NCI-H2081 (cell line): ENCODE data around the gene HLA-DMB.

Experiments used
- DNase-seq, 2 experiments: peaks; one replicate each; lab custom pipeline; 2025; lab: John Stamatoyannopoulos, UW

The HLA-DMB gene

DNA sequence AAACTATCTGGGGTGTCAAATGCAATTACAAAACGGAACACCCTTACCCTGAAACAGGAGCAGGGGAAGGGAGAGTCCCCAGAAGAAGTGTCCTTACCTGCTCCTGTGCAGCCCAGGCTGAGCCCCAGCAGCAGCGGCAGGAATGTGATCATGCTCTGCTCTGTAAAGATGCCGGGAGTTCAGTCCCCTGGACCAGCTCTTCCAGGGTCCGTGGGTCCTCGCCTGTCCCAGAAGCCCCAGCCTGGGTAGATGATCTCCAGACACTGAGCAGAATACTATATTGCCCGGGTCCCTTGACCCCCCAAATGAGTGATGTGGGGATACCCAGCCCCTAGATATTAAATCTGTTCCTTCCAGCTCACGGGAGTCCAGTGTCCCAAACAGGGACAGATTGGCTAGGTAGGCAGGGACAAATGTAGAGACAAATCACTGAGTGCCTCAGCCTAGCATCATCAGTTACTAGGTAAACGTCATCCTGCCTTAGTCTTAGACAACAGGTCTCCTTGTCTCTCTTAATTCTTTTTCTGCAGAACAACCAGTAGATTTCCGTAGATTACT, at the start of gene HLA-DMB:
HLA-DMB (minus strand) TSS at position 373 of the 558 bp plus-strand sequence; CDS start at position 152, 221 bp downstream.
- DNase-seq: peak; percentile 45 to 55

DNA sequence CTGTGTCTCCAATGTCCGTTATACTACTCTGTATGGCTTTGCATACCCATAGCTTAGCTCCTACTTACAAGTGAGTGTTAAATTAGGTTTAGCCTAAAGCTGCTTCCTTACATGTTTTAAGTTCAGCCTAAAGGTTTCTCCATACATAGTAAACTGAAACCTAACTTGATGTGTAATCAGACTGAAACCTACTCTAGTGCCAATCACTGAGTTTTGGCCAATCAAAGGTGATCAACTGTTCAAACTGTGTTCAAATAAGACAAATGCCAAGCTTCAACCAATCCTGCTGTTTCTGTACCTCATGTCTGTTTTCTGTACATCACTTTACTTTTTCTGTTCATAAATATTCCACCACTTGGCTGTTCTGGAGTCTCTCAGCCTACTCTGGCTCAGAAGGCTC, 48.5 kb upstream of the HLA-DMB start:
- DNase-seq: no peak

DNA sequence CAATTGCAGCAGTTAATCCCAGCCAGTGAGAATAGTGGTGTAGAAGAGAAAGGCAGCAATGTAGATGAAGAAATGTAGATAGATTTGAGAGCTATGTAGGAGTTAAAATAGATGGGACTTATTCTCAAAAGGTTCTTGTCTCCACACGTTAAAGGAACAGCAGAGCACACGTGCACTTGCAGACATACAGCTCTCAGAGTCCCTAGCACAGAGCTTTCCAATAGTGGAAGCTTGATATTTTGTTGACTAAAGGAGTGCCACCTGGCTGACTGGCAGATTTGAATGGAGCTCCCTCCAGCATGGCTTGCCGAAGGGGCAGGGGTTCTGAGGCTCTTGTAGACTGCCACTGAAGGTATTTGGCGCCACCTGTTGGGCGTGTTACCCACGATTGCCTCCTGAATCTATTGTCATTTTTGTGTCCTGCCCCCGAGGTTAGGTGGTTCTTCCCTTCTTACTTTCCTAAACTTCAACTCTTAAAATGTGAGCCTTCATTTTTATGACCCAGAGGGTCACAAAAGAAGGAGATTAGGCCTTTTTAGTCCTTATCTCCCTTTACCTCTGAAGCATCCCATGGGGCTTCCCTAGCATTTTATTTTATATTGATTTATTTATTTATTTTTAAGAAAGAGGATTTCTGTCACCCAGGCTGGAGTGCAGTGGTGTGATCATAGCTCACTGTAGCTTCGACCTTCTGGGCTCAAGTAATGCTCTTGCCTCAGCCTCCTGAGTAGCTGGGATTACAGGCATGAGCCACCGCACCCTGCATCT, 44.0 kb upstream of the HLA-DMB start:
- DNase-seq: peak; percentile 93

DNA sequence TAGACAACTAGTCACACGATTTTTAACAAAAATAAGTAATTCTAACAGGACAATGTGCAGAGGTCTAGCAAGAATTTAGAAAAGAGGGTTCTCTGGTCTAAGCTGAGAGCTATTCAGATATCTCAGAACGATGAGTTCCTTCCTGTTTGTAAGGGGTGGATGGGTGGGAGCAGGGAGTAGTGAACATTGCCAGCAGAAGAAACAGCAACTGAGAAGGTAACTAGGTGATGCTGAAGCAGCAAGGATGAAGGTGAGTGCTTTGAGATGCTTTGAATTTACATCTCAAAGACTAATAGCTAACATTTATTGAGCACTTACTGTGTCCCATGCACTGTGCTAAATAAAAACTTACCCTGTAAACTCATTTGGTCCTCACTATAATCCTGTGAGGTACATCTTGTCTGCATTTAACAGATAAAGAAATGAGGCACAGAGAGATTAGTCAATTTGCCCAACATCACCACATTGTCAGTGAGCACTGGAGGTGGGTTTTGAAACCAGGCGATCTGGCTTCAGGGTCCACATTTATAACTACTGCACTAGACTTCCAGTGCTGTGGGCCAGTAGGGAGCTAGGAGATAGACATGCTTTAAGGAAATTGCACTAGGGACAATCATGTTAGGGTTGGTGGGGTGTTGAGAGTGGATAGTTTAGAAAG, 43.3 kb upstream of the HLA-DMB start:
- DNase-seq: no peak

DNA sequence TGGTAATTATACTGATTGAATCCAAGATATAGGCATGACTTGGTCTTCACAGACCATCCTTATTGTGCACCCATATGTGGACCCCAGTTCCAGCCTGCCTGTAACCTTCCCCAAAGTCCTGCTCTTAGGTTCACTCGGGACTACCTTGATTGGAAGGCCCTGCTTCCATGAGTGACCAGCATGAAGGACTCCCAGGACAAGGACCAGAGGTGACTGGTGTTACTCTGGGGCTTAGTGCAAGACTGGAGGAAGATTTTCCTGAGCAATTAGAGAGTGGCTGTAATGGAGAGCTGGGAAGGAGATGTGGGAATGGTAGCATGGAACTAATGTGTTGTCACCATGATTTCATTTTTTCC, 42.6 kb upstream of the HLA-DMB start:
- no peak for DNase-seq

DNA sequence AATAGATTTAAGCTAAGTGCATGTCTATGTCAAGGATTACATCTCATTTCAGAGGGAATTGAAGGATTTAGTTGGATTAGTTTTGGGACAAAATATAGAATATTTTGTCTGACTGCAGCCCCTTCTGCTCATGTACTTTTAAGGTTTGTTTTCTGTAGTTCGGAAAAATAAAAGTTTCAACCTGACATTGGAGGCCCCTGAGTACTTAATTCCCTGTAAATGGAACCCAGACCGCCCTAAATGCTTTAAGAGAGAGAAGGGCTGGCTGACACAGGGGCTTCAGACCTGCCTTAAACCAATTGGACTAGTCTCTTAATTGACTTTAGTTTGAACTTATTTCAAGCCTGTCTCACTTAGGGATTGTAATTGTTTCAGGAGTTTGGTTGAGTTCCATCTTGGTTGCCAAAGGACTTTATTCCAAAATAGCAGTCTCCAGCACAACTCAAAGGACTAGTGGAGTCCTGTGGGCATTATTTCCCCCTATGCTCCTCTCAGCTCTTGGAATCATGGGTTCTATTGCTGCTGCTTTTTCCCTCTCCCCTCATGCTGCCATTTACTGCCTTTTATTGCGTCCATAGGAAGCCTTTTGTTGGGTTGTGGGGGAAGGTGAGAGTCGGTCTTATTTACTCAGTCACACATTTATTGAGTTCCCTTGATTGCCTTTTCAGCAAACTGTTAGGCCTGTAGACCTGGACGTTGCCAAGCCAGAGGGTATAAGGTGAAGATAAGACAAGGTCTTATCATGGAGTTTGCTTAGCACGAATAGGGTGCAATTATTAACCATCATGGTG, 42.1 kb upstream of the HLA-DMB start:
- peak in 1 of 2 experiments; percentile 9 for DNase-seq

DNA sequence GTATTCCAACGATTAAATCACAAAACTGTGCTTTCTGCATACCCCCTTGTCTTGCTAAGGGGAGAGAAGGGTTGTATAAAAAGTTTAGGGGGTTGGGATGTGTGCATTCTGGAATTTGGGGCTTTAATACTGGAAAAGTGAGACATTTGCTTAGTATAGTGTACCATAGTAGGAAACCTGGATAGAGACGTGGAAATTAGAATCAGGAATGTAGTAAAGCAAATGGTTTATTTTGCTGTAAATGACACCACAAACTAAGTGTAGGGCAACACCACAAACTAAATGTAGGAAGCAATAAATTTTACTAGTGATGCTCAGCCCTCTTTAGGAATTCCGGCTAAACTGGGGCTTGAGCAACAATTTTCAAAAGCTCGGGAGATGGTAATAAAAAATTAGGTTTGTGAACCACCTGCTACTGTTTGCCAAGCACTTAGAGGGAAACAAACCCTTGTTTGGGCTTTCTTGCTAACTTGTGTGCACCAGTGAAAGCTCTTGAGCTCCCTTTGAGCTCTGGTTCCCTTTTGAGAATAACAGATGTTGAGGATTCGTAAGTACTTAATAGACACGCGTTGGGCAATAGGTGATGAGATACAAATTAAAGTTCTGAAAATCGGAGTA, 41.4 kb upstream of the HLA-DMB start:
- DNase-seq: peak in 1 of 2 experiments; percentile 44

DNA sequence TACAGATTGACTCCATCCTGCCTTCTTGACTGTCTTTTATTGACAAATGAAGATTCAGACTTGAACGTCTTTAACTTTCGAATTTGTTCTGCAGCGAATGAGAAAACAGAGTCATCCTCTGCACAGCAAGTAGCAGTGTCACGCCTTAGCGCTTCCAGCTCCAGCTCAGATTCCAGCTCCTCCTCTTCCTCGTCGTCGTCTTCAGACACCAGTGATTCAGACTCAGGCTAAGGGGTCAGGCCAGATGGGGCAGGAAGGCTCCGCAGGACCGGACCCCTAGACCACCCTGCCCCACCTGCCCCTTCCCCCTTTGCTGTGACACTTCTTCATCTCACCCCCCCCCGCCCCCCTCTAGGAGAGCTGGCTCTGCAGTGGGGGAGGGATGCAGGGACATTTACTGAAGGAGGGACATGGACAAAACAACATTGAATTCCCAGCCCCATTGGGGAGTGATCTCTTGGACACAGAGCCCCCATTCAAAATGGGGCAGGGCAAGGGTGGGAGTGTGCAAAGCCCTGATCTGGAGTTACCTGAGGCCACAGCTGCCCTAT, 39.7 kb upstream of the HLA-DMB start:
- no peak for DNase-seq

DNA sequence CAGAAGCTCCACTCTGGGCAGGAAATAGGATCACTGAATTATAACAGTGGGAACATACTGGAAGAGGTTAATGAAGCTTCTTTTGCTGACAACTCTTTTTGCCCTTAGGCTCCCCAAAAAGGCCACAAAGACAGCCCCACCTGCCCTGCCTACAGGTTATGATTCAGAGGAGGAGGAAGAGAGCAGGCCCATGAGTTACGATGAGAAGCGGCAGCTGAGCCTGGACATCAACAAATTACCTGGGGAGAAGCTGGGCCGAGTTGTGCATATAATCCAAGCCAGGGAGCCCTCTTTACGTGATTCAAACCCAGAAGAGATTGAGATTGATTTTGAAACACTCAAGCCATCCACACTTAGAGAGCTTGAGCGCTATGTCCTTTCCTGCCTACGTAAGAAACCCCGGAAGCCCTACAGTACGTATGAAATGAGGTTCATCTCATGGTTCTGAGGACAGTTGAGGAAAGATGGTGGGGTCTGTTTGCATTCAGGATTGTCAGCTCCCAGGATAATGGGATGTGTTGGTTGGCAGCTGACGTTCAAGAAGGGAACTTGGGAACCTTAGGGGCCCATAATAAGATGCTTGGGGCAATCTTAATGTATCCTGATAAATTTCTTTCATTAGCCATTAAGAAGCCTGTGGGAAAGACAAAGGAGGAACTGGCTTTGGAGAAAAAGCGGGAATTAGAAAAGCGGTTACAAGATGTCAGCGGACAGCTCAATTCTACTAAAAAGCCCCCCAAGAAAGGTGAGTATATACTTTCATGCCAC, 39.1 kb upstream of the HLA-DMB start:
- no peak for DNase-seq

DNA sequence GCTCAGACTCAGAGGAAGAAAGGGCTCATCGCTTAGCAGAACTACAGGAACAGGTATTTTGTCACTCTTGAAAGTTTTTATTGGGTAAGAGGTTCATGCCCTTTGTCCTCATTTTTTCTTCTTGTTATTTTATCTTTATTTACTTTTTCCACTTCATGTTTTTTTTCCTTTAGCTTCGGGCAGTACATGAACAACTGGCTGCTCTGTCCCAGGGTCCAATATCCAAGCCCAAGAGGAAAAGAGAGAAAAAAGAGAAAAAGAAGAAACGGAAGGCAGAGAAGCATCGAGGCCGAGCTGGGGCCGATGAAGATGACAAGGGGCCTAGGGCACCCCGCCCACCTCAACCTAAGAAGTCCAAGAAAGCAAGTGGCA, 37.1 kb upstream of the HLA-DMB start:
- DNase-seq: no peak

DNA sequence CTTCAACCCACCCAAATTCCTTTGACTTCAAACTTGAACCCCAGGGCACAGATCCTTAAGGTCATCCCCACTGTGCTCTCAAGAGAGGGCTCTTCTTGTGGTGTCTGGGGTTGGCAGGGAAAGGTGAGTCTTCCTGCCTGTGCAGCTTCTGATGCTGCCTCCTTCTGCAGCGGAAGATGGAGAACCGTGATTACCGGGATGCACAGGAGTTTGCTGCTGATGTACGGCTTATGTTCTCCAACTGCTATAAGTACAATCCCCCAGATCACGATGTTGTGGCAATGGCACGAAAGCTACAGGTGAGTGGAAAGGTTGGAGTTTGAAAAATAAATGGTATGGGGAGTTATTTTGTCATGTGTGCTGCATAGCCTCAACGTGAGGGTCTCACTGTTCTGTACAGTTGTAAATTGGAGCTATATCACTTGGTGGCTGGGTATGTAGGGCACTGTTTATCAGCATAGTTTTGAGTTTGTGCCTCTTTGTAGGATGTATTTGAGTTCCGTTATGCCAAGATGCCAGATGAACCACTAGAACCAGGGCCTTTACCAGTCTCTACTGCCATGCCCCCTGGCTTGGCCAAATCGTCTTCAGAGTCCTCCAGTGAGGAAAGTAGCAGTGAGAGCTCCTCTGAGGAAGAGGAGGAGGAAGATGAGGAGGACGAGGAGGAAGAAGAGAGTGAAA, 36.6 kb upstream of the HLA-DMB start:
- DNase-seq: no peak

DNA sequence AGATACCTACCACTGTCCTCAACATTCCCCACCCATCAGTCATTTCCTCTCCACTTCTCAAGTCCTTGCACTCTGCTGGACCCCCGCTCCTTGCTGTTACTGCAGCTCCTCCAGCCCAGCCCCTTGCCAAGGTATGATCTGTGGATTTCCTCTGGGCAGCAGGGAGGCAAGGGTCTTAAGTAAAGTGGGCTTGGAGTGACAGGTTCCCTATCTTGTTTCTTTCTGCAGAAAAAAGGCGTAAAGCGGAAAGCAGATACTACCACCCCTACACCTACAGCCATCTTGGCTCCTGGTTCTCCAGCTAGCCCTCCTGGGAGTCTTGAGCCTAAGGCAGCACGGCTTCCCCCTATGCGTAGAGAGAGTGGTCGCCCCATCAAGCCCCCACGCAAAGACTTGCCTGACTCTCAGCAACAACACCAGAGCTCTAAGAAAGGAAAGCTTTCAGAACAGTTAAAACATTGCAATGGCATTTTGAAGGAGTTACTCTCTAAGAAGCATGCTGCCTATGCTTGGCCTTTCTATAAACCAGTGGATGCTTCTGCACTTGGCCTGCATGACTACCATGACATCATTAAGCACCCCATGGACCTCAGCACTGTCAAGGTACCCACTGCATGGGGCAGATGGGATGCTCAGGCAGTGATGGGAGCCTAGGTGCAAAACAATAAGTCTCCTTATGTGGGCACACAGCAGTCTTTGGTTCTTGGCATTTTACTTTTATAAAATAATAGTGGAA, 35.7 kb upstream of the HLA-DMB start:
- DNase-seq: no peak

DNA sequence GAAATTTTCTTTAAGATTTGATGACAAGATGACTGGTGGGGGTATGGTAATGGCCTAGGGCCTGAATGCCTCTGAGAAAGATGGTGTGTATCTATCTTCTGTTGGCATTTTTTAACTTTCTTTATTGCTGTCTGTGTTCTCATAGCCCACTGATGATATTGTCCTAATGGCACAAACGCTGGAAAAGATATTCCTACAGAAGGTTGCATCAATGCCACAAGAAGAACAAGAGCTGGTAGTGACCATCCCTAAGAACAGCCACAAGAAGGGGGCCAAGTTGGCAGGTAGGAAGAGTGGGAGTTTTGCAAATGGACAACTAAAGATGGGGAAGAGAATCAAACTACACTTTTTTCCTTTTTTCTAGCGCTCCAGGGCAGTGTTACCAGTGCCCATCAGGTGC, 35.1 kb upstream of the HLA-DMB start:
- DNase-seq: no peak

DNA sequence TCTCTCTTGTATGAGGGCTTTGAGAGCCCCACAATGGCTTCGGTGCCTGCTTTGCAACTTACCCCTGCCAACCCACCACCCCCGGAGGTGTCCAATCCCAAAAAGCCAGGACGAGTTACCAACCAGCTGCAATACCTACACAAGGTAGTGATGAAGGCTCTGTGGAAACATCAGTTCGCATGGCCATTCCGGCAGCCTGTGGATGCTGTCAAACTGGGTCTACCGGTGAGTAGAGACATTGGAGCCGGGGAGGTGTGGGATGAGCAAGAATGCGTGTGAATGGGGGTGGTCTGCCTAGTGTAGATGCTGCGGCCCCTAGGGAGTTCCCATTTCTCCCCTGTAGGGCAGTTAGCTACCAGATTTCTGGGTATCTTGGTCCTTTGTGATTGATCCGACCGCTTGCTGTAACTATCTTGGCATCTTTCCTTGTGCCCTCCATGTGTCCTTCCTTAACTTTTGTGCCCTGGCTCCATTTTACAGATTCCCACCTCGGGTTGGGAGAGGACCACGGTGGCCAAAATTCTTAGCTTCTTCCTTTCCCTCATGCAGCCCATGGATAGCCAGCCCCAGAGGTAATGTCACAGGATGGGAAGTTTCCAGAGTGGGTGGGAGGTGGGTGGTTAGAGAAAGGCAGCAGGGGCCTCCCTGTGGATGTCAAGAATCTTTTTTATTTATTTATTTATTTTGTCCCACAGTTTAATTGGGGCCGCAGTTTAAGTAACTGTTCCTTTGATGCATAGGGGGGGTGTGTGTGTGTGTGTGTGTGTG, 33.9 kb upstream of the HLA-DMB start:
- no peak for DNase-seq

DNA sequence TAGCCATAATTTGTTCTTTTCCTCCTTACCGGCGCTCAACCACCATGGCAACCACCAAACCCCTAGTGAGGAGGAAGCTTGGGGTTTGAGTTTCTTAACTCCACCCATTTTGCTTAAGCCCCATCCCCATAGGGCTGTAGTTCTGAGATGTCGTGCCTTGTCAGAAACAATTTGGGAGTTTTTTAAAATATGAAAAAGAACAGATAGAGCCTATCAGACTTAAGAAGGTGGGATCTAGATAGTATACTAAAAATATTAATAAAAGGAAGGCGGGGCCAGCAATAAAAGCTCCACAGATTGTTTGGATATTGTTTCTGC, 33.1 kb upstream of the HLA-DMB start:
- DNase-seq: peak in 1 of 2 experiments; percentile 5

DNA sequence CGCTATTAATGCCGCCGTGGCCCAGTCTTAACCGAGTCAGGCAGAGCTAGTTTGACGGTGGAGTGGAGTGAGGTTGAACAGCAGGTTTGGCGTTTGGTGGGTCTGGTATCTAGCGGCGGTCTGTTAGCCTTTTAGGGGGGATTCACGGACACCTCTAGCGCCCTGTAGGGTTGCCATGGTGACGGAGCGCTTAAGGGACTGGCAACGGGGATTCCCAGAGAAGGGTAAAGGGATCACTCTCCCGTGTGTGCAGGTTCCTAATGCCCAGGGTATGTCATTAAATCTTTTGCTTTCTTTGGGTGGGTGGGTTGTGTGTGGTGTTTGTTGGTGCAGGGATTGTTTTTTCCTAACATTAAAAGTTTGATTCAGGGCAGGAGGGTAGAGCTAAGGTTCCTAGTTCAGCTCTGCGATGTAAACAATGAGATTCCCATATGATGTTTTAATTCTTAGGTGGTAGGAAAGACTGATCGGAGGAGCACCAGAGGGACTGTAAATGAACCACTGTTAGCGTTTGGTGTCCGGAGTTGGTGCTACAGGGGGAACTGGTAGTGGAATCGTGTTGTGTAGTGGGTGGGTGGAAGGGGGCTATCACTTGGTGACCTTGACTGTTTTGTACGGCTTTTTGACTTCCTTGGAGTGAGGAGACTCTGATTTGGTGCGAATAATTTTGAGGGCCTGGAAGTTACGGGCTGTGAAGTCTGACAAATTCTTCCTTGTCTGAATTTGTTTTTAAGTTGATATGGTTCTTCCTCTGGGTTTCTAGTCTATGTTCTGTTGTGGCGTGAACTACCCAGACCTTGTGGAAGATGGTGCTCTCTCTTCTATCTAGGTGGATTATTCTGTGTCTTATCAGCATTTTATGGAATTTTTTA, 32.6 kb upstream of the HLA-DMB start:
- DNase-seq: peak; percentile 52 to 56

DNA sequence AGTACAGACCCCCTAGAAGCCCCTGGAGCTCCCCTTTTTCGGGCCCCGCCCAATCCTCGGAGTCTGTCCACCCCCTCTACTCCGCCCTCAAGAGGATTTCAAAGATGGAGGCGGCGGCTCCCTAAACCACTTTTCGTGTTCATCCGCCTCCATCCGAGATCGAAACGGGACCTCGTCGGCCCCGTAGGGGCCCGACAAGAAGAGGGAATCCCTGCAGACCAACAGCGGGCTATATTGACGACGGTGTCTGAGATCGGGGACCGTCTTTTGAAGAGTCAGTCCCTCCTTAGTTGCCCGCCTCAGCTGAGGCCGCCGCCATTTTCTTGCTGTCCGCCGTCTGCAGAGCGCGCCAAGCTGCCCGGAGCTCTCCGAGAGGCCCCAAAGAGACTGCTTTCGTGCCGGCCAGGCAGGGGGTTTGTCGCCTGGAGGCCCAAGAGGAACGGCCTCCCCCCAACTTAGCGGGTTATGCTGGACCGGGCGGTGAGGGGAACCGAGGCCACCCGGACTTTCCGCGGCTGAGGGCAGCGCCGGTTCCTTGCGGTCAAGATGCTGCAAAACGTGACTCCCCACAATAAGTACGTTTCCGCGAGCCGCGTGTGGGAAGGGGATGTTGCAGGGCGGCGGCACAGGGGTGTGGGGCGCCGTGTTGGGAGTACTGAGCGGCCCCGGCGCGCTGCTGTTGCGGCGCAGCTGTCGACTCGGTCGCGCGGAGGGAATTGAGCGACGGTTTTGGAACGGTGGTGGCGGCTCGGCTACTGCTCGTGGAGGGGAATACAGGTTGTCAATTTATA, 31.7 kb upstream of the HLA-DMB start:
- no peak for DNase-seq
